Activated CD8-positive, alpha-beta memory T cell treated with anti-CD3 and anti-CD28 coated beads, Interleukin-2, amount 50 U/mL, for 4 hours (primary cell): Measurements from ENCODE around the gene MLLT10.

ENCODE experiments used
- DNase-seq: peaks from one replicate; pipeline ENCODE4 v3.0.0-alpha.2; 2020

The MLLT10 gene

DNA sequence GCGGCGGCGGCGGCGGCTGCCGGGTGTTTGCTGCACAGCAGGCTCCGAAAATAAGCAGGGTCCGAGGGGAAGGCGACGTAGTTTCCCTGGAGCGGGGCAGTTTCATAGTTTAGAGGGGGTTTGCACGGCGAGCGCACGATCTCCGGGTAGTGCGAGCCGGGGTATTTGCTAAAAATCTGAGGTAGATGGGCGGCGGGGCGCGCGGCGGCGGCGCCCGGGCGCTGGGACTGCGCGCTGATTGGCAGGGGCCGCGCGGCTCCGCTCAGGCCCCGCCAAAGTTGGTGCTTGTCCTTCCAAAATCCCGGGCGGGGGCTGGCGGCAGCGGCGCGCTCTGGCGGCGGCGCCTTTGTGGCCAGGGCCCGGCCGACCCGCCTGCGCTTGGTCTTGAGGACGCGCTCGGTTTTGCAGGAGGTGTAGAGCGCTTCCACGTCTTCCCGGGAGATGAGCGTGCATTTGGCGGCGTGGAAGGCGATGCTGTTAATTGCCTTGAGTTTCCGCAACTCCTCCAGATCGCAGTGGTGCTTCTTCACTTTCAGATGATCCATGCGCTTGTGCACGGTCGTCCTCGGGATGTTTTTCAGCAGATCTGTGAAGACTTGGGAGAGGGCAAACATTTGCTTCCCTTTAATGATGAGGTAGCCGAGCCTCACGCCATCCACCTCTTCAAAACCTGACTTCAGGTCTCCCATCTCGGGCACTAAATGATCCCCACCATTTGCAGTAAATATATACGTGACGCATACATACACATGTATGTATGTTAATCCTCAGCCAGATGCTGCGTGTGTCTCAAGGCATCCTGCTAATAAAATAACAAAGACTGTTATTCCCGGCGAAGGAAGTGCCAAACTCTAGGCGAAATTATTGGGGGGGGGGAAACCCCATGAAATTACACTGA, 16.6 kb upstream of the MLLT10 start:
- DNase-seq: no peak

DNA sequence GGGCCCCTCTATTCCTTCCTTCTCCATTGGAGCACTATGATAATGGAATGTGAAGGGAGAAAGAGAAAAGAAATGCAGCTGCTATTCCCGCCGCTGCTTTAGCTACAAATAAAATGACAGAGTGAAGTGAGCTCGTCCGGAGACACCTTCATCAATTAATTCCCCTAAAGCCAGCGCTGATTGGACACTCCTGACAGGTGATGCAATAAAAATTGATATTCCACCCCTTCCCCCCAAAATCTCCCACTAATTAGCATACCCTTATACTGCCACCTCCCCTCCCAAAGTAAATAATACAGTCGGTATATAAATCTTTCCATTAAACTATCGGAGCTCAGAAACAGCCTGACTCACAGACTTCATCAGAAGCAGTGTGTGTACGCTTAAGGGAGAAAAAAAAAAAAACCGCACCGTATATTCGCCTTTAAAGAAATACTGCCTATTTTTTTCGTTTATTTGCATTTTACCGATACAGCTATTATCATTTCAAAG, 15.8 kb upstream of the MLLT10 start:
- no peak for DNase-seq

DNA sequence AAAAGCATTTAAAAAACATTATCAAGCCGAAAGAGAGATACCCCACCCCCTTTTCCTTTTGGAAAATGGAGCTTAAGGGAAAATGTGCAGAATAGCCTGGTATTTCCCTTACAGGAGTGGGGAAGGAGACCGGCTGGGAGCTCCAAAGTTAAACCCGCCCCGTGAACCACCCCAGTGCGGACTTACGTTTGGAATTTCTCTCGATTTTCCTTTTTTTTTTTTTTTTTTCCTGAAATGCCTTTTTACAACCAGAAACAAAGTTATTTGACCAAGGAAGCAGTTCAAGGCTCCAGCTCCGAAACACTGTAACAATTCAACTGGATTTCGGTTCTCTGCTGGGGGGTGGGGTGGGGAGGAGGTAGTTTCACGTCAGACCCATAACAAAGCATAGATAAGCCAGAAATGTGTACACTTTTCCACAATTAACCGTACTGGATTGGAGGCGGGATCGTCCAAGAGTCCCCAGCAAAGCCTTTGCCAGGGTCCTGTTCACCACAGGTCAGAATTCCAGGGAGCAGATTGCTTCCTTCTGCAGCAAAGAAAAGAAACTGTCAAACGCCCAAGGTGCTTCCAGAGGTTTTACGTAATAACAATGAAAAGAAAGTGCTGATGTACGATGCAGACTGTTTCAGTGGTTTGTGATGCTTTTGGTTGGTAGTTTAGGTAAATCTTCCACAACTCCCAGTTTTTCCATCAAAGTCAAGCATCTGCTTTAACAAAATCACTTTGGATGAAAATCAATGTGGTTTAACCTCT, 15.2 kb upstream of the MLLT10 start:
- no peak for DNase-seq

DNA sequence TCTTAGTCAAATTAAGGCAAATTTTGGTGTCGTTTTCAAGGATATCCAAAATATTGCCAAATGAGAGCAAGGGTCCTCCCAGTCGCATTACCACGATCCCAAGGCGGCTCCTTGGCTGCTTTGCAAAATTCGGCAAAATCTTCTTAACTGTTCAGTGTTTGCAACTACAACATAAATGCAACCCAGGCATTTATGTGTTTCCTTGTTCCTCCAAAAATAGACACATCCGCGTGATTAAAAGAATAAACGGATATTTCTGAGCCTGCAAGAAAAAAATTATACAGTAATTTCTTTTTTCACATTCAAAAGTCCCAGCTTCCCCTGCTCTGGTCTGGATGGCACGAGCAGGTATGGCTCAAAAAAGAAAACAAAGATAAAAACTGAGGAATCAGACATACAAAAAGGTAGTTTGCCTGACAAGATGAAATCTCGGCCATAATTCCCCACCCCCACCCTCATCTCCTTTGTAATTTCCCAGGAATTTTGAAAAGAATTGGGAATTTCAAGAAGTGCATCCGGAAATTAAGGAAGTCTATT, 14.6 kb upstream of the MLLT10 start:
- no peak for DNase-seq

DNA sequence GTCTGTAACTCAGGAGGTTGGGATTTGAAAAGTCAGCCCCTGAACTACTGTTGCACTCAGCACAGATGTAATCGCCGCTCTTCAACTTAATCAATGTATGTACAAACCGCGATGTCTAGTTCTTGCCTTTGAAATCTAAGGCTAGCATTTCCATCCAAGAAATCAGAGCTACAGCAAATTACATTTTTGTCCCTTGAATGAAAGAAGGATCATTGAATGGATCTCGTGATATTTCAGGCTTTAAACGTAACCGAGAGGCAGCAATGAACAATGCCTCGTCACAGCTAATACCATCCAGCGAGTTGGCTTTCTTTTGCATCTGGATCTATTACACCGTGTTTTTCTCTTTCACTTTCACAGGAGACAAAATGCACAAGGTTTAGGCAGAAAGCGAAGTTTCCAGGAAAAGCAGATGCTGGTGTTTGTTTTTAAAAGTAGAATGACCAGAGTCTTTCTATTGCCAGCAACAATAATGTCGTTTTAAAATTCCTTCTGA, 14.0 kb upstream of the MLLT10 start:
- no peak for DNase-seq

DNA sequence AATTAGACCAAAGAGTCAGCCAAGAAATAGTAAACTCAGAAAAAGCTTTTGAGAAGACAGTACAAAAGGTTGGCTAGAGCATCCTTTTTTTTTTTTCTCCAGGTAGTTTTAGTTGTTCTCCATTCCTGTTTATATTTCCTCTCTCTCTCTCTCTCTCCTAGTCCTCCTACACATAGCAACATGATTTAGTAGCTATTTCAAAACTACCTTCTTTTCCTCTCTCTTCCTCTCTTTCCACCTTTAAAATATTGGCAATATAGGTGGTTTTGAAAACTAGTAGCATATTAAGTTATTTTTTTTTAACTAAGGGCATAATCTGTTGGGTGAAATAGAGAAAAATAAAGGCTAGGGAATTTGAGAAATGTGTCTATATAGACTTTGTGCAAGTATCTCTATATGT, 13.5 kb upstream of the MLLT10 start:
- DNase-seq: no peak

DNA sequence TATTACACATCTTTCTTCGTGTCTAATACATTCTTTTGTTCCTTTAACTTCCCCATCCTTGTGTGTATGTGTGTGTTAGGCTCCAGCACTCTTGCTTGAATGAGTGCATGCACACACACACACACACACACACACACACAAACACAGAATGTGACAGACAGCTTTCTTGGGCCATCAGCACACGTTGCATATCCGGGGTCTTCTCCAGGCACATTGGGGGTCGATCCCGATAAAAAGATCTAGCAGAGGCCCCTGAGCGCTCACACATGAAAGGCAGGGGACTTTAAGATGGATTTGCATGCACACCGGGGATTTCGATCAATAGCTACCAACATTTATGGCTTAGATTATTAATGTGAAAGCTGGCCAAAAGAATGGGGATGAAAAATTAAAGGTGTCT, 13.1 kb upstream of the MLLT10 start:
- no peak for DNase-seq

DNA sequence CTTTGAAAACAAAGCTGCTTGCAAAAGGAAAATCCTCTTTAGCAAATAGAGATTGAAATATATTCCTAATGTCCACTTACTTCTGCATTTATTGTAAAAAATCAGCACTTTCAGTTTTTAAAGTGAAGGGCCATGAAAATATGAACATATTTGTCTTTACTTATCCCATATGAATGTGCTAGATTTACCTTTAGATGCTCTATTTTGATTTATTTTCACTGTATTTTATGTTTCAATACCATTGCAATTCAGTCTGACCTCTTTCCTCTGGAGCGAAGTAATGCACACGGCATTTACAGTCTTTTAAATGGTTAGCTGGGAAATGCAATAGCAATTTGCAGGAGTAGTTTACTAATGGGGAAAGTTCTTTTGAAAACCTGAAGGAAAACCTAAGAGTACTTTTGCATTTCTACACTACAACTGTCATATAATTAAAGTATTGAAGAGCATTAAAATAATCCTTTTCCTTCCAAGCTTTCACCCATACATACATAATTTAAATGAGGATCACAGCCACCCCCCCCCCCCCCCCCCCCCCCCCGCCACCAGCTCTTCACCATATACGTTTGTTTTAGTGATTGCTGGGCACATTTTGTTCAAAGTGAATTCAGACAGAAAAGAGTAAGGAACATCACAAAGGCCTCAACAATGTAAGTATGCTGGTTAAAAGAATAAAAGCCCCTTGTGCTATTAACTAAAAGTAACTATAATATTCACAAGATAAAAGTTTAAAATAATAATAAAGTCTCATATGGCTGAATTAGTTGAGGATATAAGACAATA, 12.1 kb upstream of the MLLT10 start:
- no peak for DNase-seq

DNA sequence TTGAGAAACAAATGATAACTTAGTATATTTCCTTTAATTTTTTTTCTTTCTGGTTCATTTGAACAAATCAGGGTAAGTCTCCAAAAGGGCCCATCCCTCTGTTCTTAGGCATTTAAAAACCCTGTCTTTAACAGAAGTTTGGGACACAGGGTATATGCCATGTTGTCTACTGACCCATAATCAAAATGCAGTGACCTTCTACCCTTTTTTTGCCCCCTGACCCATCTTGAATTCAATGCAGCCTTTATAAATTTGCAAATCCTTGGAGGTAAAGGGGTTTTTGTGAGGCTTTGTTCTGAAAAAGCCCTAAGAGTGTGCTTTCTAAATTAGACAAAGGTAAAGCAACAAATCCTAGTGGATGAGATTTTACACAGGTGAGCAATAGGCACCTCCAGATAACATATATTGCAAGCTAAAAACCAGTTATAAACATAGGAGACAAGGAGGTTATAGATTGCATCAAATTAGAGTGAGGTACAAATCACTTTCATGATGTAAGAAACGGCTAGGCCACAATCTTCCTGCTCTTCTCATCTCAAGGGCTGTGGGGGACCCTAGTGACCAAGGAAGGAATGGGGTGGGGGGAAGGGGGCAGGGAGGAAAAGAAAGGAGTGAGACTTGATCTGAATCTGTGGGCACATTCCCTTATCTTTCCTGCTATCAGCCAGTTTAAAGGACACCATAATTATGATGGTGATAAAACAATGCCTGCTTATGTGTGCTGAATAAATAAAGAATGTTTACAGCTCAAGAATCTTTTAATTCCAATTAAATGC, 11.2 kb upstream of the MLLT10 start:
- DNase-seq: no peak

DNA sequence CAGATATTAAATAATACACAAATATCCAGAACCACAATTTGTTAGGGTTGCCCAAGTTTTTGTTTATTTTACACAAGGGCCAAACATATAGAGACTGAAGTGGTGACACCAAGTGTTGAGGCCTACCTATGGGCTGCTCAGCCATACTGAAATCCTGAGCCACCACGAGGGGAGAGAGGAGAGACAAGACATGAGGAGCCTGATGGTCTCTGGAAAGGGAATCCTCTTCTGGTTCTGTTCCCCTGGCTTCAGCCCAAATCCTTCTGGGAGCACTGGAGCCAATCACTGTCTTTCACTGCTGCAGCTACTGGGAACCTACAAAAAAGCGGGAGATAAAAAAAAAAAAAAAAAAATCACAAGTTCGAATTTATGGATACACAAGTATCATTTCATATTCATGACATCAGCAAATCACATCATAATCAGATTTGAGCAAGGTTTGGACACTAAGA, 10.4 kb upstream of the MLLT10 start:
- no peak for DNase-seq

DNA sequence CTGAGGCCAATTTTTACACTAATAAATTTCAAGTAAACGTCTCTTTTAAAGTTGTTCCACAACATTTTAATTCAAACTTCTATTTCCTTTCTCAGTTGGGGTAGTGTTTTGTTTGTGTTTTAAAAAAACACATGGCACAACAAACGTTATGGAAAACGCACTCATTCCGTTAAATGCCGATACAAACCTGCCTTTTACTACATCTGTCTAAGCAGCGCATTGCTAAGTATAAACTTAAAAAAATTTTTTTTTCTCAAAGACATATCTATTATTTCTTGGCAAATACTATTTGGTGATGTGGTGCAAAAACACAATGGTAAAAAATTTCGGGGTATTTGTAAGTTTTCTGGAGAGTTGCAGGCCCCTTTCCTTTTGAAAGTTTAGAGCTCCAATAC, 9.9 kb upstream of the MLLT10 start:
- DNase-seq: no peak

DNA sequence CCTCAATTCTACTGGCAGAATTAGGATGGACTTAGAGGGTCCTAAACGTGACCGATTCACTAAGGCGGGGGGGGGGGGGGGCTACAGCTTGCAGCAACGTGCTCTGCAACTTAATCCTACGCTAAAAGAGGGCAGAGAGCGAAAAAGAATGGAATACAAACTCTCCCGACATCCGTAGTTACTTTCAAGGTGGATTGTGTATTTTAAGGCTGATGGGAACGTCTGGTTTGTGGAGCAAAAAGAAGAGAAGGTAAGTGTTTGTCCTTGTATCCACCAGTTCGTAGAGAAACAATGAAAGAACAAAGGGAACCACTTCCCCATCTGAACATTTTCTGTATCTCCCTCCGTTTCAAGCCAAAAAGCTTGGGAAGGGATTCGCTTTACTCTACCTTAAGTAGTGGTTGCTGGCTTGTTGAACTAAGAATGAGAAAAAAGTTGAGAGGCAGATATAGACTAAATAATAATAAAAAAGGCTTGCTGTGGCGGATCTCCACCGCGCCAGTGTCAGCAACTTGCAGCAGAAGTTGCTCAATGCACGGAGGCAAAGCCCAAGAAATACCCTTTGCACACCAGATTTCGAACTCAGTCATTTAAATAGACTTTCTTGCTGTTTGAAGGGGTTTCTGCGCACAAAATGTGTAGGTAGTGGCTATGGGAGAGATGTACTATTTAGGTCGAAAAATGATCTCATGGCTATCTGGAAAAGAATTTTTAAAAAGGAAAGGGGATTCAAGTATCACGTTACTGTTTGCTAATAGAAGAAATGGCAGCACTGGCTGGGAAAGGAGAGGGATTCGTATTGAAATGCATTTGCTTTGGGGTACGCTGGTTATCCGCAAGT, 9.3 kb upstream of the MLLT10 start:
- no peak for DNase-seq

DNA sequence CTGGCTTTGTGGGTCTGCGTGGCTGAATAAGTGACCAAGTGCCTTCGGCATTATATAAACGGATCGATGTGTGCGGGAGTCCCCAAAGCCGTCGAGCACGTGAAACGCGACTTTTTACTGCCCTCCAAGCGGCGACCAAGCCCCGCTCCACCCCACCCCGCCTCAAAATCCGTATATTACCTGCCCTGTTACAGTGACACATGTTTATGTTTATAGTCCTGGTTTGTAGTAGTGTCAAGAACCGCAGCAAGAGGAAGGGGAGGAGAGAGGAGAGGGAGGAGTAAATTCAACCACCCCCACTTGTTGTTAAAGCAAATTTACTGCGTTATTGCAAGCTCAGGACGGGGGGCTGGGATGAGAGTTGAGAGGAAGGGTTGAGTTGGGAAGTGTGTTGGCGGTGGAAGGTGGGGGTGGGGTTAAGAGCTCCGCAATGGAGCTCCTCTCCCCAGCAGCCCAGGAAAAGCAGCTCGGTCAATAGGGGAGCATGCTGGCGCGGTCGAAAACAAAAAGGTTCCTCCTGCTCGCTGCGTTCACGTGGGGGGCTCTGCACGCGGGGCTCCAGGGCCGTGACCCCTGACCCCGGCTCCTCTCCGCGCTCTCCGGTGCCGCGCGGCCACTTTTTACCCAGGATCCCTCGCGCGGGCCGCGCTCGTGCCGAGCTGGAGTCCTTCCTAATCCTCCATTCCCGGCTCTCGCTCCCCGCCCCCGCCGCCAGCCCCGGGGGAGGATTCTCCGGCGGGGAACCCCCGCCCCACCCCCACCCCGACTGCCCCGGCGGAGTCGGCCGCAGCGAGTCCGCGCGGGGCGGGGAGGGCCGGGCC, 8.5 kb upstream of the MLLT10 start, which contains the start of gene SKIDA1:
Gene SKIDA1 (minus strand): TSS at position 316 of the 821 bp plus-strand sequence. CDS start 7,860 bp downstream, outside the sequence.
- DNase-seq: peak; percentile 60

DNA sequence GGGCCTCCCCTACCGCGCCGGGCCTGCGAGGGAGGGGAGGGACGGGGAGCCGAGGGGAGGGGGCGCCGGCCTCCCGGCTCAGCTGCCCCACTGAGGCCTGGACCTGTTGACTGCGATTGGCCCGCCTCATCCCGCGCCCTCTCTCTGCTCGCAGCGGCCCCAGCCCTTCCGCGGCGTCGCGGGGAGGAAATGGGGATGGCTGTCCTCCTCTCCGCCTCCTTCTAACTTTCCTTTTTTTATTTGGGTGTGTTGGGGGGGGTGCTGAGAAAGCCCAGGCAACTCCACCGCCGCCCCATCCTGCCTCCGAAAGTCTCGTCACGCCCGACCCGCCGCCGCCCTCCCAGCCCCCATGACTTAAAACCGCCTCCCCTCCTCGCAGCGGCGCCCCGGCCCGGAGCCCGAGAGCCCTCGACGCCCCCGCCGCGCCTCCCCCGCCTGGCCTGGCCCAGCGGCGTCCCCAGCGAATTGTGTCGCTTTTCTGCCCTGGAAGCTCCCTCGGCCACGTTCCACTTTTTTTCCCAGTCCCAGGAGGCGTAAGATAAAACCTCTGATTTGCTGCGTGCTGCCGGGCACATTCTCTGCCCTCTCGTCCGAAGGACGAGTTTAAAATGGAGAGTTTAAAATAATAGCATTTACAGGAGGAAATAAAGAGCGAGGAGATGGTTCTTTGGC, 7.7 kb upstream of the MLLT10 start:
- peak; percentile 62 for DNase-seq

DNA sequence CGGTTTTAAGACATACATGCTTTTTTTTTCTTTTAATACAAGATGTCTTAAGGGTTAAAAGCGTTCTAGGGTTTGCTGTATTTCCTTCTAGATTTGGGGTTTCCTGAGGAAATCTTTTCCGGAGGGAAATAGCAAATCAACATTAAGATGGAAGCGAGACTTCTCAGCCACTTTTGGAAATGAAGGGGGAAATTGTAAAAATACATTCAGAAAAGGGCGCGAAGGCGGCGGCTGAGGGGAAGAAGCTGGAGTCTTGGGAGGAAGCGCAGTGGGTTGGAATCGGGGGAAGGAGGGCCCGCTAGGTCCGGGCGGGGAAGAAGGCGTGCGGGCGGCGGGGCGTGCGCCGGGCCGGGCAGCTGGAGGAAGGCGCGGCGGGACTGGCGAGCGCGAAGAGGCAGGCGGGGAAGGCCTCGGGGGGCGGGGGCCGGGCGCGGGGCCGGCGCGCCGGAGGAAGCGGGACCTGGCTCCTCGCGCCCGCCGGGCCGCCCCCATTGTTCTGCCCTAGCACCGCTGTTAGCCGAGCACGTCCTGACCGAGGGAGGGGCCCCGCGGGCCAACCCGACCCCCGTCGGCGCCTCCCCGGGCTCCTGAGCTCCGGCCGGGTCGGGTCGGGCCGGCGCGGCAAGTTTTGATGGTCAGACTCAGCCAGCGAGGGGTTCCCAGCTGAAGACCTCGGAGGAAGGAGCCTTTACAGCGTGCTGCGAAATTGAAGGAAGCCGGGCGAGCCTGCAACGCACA, 7.0 kb upstream of the MLLT10 start:
- peak; percentile 31 for DNase-seq

DNA sequence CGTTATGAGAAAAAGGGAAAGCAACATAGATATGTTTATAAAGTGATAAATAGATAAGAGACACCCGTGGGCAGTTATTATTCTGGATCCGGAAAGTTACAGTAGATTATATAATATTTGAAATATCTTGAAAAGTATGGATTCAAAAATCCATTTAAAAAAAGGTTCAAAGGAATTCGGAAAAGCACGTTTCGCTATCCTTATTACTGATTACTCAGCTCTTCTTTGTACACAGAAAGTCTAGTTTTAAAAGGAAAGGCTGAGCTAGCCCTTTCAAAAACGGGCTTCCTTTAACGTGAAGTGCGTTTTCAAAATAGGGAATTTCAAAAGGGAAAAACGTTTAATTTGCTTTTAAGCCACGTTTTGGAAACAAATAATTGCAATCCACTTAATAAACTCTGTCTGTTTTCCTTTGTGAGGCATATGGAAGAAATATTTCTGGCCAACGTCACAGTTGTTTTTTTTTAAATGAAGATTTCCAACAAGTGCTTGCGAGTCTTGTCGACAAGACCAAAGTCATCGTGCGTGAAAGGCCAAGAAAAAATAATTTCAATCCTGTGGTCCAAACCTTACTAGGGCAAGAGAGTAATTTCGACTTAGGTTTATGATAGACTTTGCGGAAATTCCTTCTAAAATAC, 6.3 kb upstream of the MLLT10 start:
- no peak for DNase-seq

DNA sequence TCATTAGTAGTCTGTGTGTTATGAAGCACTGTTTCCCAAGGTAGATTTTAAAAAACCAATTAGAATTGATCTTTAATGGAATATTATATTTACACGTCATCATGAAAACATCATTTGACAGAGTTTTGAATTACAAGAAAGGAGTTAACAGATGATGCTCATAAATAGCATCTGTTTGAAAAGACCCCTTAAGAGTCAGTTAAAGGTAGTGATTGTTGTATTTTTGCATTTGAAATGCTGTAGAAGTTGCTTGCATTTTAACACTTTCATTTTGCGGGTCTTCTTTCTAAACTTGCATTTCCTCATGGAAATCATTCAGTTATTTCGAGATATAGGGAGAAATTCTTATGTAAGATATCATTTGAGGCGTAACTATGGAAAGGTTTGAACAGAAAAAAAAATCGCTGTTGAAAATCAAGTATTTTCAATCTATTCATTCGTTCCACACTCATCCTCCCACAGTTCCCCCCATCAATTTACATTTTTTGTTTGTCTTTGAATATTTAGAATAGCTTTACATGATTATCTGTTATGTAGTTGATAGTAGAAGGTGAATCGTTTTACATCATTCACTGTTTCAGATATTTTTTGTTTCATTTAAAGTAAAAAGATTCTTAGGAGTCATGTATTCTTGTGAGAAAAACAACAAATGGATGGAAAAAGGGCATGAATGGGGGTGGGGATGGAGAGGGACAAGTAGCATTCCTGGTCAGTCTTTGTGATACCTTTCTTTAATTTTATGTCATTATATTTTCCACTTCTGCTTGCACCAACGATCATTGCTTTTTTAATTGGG, 5.6 kb upstream of the MLLT10 start:
- no peak for DNase-seq
